ENCODE results near the gene TFAM.

DNA sequence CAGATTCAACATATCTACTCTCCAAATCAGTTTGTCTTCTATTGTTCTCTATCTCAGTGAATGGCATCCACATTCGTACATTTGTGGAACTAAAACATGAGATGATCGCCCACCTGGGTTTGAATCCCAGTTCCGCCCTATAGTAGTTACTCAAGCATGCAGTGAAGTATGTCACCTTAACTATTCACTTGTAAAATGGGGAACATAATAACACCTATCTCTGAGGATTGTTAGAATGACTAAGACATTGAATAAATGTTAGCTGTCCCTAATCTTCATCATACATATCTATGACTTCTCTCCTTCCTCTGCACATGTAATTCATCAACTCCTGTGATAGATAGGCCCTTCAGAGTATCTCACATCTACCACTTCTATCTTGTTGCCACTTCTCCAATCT, 25.7 kb upstream of the TFAM start:
- TF ChIP-seq CTCF (IDR thresholded peaks at IDR 0.05), result no peak
- TF ChIP-seq POLR2A (IDR thresholded peaks at IDR 0.05), result no peak
